H9 (cell line): ENCODE results near the gene FLRT2. TPM values are rescaled to one million over a fixed set of nuclear protein-coding genes. Genes with fewer than 3 reads are reported as not detected.

Source experiments
- DNase-seq: peaks from one replicate; pipeline ENCODE4 v3.0.0-alpha.2; 2017
- H2AFZ ChIP-seq: one replicate; pipeline ENCODE4 v1.6.1; 2013; ENCODE audit warnings: mild to moderate bottlenecking, low read length, control low read depth, moderate library complexity
- H2AK5ac ChIP-seq: 2 replicates; pipeline ENCODE4 v1.6.1; 2013; ENCODE audit warnings: low read length, control low read depth, mixed read lengths; ENCODE audit not compliant: insufficient read length
- H2BK120ac ChIP-seq: one replicate; pipeline ENCODE4 v1.6.1; 2013; ENCODE audit warnings: low read depth, mild to moderate bottlenecking, low read length, control low read depth, inconsistent platforms; ENCODE audit not compliant: poor library complexity, severe bottlenecking
- H2BK12ac ChIP-seq: 2 replicates; pipeline ENCODE4 v1.6.1; 2013; ENCODE audit warnings: low read length, control low read depth, mixed read lengths, low read depth; ENCODE audit not compliant: insufficient read length
- H2BK15ac ChIP-seq: 2 replicates; pipeline ENCODE4 v1.6.1; 2013; ENCODE audit warnings: low read depth, low read length, control low read depth
- H2BK20ac ChIP-seq: one replicate; pipeline ENCODE4 v1.6.1; 2013; ENCODE audit warnings: low read depth, mild to moderate bottlenecking, low read length, control low read depth, inconsistent platforms; ENCODE audit not compliant: poor library complexity, severe bottlenecking
- H2BK5ac ChIP-seq: 2 replicates; pipeline ENCODE4 v1.6.1; 2013; ENCODE audit warnings: low read length, control low read depth, mixed read lengths; ENCODE audit not compliant: insufficient read length
- H3K14ac ChIP-seq: 2 replicates; pipeline ENCODE4 v1.6.1; 2013; ENCODE audit warnings: low read length, control low read depth; ENCODE audit not compliant: insufficient read depth
- H3K18ac ChIP-seq: 2 replicates; pipeline ENCODE4 v1.6.1; 2013; ENCODE audit warnings: low read depth, mild to moderate bottlenecking, mixed read lengths, low read length, control low read depth; ENCODE audit not compliant: insufficient read length
- H3K23ac ChIP-seq: 2 replicates; pipeline ENCODE4 v1.6.1; 2013; ENCODE audit warnings: low read length, control low read depth, mixed read lengths, low read depth; ENCODE audit not compliant: insufficient read length
- H3K23me2 ChIP-seq: 2 replicates; pipeline ENCODE4 v1.6.1; 2013; ENCODE audit warnings: low read depth, mild to moderate bottlenecking, mixed read lengths, low read length, control low read depth; ENCODE audit not compliant: insufficient read length, poor library complexity, severe bottlenecking
- H3K27ac ChIP-seq: 2 replicates; pipeline ENCODE4 v1.5.1; 2013; ENCODE audit warnings: low read length, control low read depth, mixed read lengths, low read depth; ENCODE audit not compliant: insufficient read length
- H3K27me3 ChIP-seq: 2 replicates; pipeline ENCODE4 v1.6.1; 2013; ENCODE audit warnings: low read length, control low read depth, inconsistent platforms; ENCODE audit not compliant: insufficient read depth
- H3K4ac ChIP-seq: 2 replicates; pipeline ENCODE4 v1.6.1; 2013; ENCODE audit warnings: low read depth, mild to moderate bottlenecking, control low read depth, inconsistent platforms, low read length, moderate library complexity
- H3K4me1 ChIP-seq: 2 replicates; pipeline ENCODE4 v1.6.1; 2013; ENCODE audit warnings: low read length, control low read depth, inconsistent platforms; ENCODE audit not compliant: insufficient read depth
- H3K4me2 ChIP-seq: 2 replicates; pipeline ENCODE4 v1.6.1; 2013; ENCODE audit warnings: low read length, control low read depth, mixed read lengths; ENCODE audit not compliant: insufficient read length, insufficient read depth
- H3K56ac ChIP-seq: 2 replicates; pipeline ENCODE4 v1.6.1; 2013; ENCODE audit warnings: low read depth, mild to moderate bottlenecking, mixed read lengths, low read length, control low read depth; ENCODE audit not compliant: insufficient read length
- H3K79me1 ChIP-seq: 2 replicates; pipeline ENCODE4 v1.6.1; 2013; ENCODE audit warnings: low read depth, mild to moderate bottlenecking, moderate library complexity, low read length, control low read depth, inconsistent platforms; ENCODE audit not compliant: insufficient read depth, poor library complexity, severe bottlenecking
- H3K79me2 ChIP-seq: 2 replicates; pipeline ENCODE4 v1.6.1; 2013; ENCODE audit warnings: low read length, control low read depth, inconsistent platforms; ENCODE audit not compliant: insufficient read depth
- H3K9ac ChIP-seq: 2 replicates; pipeline ENCODE4 v1.6.1; 2013; ENCODE audit warnings: low read length, control low read depth, mixed read lengths; ENCODE audit not compliant: insufficient read length; ENCODE audit errors: extremely low read depth
- H3K9me3 ChIP-seq: one replicate; pipeline ENCODE4 v1.6.1; 2013; ENCODE audit warnings: low read depth, low read length, inconsistent platforms; ENCODE audit not compliant: control insufficient read depth
- H3T11ph ChIP-seq: one replicate; pipeline ENCODE4 v1.6.1; 2013; ENCODE audit warnings: mild to moderate bottlenecking, low read length, control low read depth, inconsistent platforms
- H4K20me1 ChIP-seq: one replicate; pipeline ENCODE4 v1.6.1; 2013; ENCODE audit not compliant: control insufficient read depth, insufficient read length, insufficient read depth
- H4K5ac ChIP-seq: 2 replicates; pipeline ENCODE4 v1.6.1; 2013; ENCODE audit warnings: low read depth, mild to moderate bottlenecking, mixed read lengths, low read length, control low read depth; ENCODE audit not compliant: insufficient read length
- H4K8ac ChIP-seq: replicated peaks from 2 replicates; pipeline ENCODE4 v1.6.1; 2013; ENCODE audit warnings: low read length, control low read depth, mixed read lengths, low read depth; ENCODE audit not compliant: insufficient read length
- H4K91ac ChIP-seq: 2 replicates; pipeline ENCODE4 v1.6.1; 2013; ENCODE audit warnings: low read depth, mild to moderate bottlenecking, moderate library complexity, mixed read lengths, low read length, control low read depth; ENCODE audit not compliant: insufficient read length
- H3K27ac Mint-ChIP-seq, 3 experiments: 2 replicates in 2 of 3; 3 replicates in 1 of 3; pipeline ENCODE4 v1.8.0; 2020 to 2021; ENCODE audit warnings: mixed read lengths in 3 of 3, mild to moderate bottlenecking in 1 of 3, moderate library complexity in 1 of 3
- H3K27me3 Mint-ChIP-seq: 2 replicates; pipeline ENCODE4 v1.8.0; 2021; ENCODE audit warnings: low read depth, mild to moderate bottlenecking, moderate library complexity, mixed read lengths
- H3K36me3 Mint-ChIP-seq, 3 experiments: 2 replicates in 2 of 3; 3 replicates in 1 of 3; pipeline ENCODE4 v1.8.0; 2020 to 2021; ENCODE audit warnings: low read depth in 3 of 3, mixed read lengths in 3 of 3; ENCODE audit not compliant: insufficient read depth in 1 of 3
- H3K4me1 Mint-ChIP-seq, 2 experiments: 2 replicates each; pipeline ENCODE4 v1.8.0; 2020; ENCODE audit warnings: mixed read lengths in 2 of 2
- H3K4me3 Mint-ChIP-seq, 2 experiments: 2 replicates in 1 of 2; 3 replicates in 1 of 2; pipeline ENCODE4 v1.8.0; 2020 to 2021; ENCODE audit warnings: mild to moderate bottlenecking in 2 of 2, mixed read lengths in 2 of 2, moderate library complexity in 1 of 2
- H3K9me3 Mint-ChIP-seq, 2 experiments: 2 replicates in 1 of 2; 3 replicates in 1 of 2; pipeline ENCODE4 v1.8.0; 2020; ENCODE audit warnings: mild to moderate bottlenecking in 2 of 2, mixed read lengths in 2 of 2, moderate library complexity in 1 of 2
- WGBS: extraction: QIAGEN DNeasy Blood & Tissue Kit; methylation state at CpG from one replicate; pipeline ENCODE4 v1.1.7; 2013; ENCODE audit warnings: missing lambda C conversion rate, low lambda C conversion rate, mixed read lengths; ENCODE audit not compliant: insufficient read length; ENCODE audit errors: extremely low coverage; 5-methylcytosine and 5-hydroxymethylcytosine counted together
- total RNA-seq: library from RNA; stranded (reverse); gene quantifications from 2 replicates; pipeline ENCODE4 v1.2.1, GENCODE V29; 2021
- TF ChIP-seq, protein P1 (sequence below): fragments of 200-600 bp; sonication (generic); conservative IDR thresholded peaks from 3 replicates; pipeline ENCODE4 v1.8.0; 2021; ENCODE audit warnings: antibody characterized with exemption, mild to moderate bottlenecking

FLRT2 gene
- total RNA-seq, 1 experiment from 2014 or later = 3.3 TPM

- WGBS = no CpG with 5 or more reads among the region's 3 CpGs
- no peak overlapping the region for H2AK5ac ChIP-seq
- peaks cover 6 to 9% of the 10 kb centered on the region in 2 experiments for H3K4me1 Mint-ChIP-seq
Observed at GRCh38 chr14:85554106-85554505, 24.2 kb downstream of the FLRT2 start.

More at GRCh38 chr14:85554106-85554505, 24.2 kb downstream of the FLRT2 start:
- Mint-ChIP-seq H3K36me3 (peaks cover 0 to 7% (median 6%) of the 10 kb centered on the region in 3 experiments; a peak in 5 of 7 replicates), H3K9me3 (peaks cover 2% of the 10 kb centered on the region in 2 experiments; a peak in 2 of 5 replicates), H3K4me3 (no peak overlapping the region), H3K27ac (no peak overlapping the region), H3K27me3 (peaks cover under 1% of the 10 kb centered on the region; the same call in 1 of the 2 replicates)
- no peak overlapping the region for H4K5ac ChIP-seq
- no peak overlapping the region for H4K91ac ChIP-seq
- H3K9me3 ChIP-seq = no peaks in the 10 kb centered on the region
- no peak overlapping the region for H3K4ac ChIP-seq
- H4K20me1 ChIP-seq = no peaks in the 10 kb centered on the region
- H3T11ph ChIP-seq = no peak overlapping the region
- no peak overlapping the region for H3K56ac ChIP-seq
- no peak overlapping the region for H3K27ac ChIP-seq
- no peak overlapping the region for H3K14ac ChIP-seq
- H3K4me1 ChIP-seq = no peaks in the 10 kb centered on the region
- H3K79me1 ChIP-seq = no peaks in the 10 kb centered on the region
- H2BK12ac ChIP-seq = no peak overlapping the region
- H3K9ac ChIP-seq = no peak overlapping the region
- H3K27me3 ChIP-seq = no peaks in the 10 kb centered on the region
- H3K4me2 ChIP-seq = no peak overlapping the region
- H4K8ac ChIP-seq = no peak overlapping the region
- H2BK15ac ChIP-seq = no peak overlapping the region
- no peak overlapping the region for H2BK5ac ChIP-seq
- no peak overlapping the region for H2AFZ ChIP-seq
- no peak for DNase-seq
- H3K18ac ChIP-seq = no peak overlapping the region
- no peak overlapping the region for H2BK120ac ChIP-seq
- no peak overlapping the region for H3K23ac ChIP-seq
- TF ChIP-seq, protein P1, sequence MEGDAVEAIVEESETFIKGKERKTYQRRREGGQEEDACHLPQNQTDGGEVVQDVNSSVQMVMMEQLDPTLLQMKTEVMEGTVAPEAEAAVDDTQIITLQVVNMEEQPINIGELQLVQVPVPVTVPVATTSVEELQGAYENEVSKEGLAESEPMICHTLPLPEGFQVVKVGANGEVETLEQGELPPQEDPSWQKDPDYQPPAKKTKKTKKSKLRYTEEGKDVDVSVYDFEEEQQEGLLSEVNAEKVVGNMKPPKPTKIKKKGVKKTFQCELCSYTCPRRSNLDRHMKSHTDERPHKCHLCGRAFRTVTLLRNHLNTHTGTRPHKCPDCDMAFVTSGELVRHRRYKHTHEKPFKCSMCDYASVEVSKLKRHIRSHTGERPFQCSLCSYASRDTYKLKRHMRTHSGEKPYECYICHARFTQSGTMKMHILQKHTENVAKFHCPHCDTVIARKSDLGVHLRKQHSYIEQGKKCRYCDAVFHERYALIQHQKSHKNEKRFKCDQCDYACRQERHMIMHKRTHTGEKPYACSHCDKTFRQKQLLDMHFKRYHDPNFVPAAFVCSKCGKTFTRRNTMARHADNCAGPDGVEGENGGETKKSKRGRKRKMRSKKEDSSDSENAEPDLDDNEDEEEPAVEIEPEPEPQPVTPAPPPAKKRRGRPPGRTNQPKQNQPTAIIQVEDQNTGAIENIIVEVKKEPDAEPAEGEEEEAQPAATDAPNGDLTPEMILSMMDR = no peak
- no peaks in the 10 kb centered on the region for H3K23me2 ChIP-seq
- H3K79me2 ChIP-seq = no peaks in the 10 kb centered on the region
- H2BK20ac ChIP-seq = no peak overlapping the region
